ENCODE data around the gene TNKS1BP1.

TNKS1BP1 gene

DNA sequence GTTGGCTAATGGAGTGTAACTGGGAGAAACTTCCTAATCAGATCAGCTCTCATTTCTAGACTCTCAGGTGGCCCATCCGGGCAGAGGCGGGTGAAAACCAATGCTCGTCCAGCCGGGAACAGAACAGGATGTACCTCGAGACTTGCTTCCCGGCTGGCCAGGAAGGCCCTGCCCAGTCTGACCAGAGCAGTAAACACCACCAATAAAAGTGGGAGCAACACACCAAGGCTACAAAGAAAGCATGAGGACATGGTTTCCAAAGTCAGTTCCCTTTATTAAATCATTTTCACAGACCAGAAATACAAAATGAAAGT lies 940 bp upstream of the TNKS1BP1 start:
- DNase-seq = no peak

DNA sequence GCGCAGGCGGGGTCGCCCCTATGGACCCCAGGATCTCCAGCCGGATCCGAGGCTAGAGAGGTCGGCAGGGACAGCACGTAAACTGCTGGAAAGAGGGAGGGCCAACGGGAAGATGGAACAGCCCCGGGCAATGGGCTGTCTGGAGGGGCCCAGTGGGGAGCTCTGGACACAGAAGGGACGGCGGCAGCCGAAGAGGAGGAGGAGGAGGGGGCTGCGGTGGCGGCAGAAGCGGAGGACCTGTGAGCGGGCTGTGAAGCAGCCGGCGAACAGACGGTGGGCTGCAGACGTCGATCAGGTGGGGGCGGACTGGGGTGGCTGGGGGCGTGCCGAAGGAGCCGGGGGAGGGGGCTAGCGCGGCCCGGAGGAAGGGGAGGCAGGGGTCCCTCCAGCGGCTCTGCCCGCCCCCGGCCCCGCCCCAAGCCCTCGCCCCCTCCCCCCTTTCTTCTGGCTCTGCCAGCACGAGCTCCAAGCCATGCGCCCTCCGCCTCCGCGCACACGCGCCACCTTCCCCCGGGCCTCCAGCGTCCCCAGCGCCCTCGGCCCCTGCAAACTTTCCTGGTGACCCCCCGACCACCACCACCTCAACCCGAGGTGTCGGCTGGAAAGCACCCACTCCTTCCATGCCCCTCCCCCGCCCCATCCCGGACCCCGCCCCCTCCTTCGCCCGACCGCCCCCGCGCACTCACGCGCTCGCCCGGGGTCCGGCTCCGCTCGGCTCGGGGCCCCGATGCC lies 432 bp downstream of the TNKS1BP1 start:
- peak; percentile 86 for DNase-seq

DNA sequence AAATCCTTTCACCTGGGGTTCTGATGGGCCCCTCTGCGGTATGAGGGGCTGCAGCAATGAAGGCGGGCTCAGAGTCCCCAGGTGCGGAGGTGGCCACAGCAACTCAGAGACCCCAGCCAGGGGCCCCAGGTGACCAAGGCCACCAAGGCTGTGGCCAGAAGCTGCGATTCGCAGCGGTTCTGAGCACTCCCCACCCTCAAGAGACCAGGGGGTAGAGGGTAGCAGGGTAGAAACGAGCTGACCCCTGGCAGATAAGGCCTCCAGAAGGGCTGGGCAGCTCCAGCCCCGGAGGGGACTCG lies 948 bp downstream of the TNKS1BP1 start:
- DNase-seq = no peak

GRCh38 chr11:57323167-57323854 lies 1.4 kb downstream of the TNKS1BP1 start:
- DNase-seq = no peak

GRCh38 chr11:57322256-57323166 lies 2.2 kb downstream of the TNKS1BP1 start:
- peak; percentile 91 for DNase-seq

GRCh38 chr11:57321388-57322255 lies 3.1 kb downstream of the TNKS1BP1 start:
- DNase-seq = no peak

GRCh38 chr11:57320719-57321387 lies 3.9 kb downstream of the TNKS1BP1 start:
- DNase-seq = no peak

DNA sequence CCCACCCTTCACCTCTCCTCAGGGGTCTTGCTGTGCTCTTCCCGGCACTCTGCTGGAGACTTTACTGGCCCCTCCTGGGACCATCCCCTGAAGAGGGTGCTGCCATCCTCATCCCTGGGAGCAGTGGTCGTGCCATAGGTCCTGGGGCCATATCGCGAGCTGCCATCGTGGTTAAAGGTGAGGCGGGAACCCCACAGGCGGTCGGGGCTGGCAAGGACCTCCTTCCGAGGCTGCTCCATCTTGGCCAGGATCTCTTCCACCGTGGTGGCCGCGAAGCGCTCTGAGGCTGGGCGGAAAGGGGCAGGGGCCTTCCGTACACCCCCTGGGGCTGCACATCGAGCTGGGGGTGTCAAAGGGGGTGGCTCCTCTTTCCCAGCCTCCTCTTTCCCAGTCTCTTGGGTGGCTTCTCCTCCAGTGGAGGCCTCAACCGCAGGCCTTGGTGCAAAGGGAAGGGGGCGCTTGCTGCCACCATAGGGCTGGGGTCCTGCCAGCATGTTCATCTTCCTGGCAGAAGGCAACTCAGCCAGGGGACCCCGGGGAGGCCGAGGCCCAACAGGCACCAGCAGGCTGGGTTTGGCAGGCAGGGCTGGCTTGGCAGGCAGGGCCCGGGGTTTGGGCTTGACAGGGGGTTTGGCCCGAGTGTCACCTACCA lies 4.6 kb downstream of the TNKS1BP1 start:
- no peak for DNase-seq

DNA sequence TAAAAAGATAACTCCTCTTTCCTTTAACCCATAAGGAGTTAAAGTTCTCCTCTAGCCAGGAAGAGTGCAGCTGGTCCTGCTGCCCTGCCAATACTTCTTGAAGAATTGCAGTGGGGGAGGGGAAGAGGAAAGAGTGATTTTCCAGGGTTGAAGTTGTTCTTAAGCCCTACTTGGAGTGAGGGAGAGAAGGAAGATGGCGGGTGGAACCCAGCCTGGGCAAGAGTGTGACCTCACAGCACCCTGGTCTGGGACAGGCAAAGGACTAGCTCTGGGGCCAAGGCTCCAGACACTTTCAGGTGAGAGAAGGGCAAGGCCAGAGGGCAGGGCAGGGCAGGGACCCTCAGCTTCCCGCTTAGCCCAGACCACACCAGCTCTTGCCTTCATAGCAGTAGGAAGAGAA lies 6.6 kb downstream of the TNKS1BP1 start:
- DNase-seq = no peak

- DNase-seq = no peak
These were observed 8.7 kb downstream of the TNKS1BP1 start for GRCh38 chr11:57316017-57316416.

DNA sequence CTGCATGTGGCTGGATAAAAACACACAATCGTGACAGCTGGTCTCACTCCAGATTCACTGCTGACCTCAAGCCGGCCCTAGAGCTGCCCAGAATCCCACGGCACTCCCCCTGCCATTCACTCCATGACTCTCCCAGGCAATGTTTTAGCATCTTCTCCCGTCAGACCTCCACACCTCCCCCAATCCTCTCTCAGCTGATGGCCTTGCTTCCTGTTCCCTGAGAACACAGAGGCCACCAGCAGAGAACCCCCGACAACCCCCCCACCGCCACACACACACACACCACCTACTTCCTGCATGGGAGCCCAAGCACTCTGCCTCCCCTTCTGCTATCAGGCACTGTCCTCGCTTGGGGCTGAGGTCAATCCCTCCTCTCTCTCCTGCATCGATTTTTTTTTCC lies 9.3 kb downstream of the TNKS1BP1 start:
- no peak for DNase-seq

GRCh38 chr11:57314221-57314973 lies 10.4 kb downstream of the TNKS1BP1 start:
- no peak for DNase-seq

DNA sequence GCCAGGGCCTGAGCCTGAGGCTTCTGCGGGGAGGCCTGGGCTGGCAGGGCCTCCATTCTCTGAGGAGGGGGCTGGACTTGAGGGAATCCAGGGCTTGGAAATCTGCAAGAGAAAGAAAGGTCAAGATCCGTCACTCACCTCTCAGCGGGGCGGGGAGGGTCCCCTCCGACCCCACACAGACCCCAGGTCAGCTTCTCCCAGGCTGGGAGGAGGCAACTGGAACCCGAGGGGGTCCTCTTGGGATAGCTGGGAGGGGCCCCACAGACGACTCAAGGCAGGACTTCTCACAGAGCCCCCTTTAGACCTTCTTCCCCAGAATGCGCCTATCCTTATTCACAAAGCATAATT lies 11.0 kb downstream of the TNKS1BP1 start:
- no peak for DNase-seq

DNA sequence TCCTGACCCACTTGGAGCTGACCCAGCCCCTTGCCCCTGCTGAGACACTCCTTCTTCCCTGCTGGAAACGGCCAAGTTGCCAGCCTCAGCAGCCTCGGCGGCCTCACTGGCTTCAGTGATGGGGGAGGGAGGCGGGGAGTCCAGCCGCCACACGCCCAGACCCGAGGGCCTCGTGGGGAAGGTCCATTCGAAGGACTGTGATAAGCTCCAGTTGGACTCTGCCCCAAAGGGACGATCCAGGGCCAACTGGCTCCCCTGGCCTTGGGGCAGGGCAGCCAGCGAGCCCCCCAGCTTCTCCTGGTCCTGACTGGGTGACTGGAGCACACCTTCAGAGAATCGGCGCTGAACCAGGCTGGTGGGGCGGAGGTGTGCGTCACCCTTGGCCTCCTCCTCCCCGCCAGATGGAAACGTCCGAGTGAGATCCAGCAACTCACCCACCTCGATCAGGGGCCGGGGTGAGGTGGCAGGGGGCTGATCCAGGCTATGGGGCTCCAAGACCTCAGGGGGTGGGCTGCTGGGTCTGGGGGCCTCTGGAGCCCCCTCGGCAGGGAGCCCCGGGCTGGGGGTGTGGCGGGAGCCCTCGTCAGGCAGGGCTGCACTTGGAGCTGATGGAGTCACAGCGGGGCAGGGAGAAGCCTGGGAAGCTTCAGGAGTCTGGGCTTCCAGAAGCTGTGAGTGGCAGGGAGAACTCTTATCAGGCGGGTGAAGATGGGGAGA lies 11.5 kb downstream of the TNKS1BP1 start:
- DNase-seq = no peak

GRCh38 chr11:57312511-57313021 lies 12.2 kb downstream of the TNKS1BP1 start:
- DNase-seq = no peak

GRCh38 chr11:57311109-57311936 lies 13.4 kb downstream of the TNKS1BP1 start:
- DNase-seq = peak; percentile 88

- DNase-seq = no peak
These were observed 14.1 kb downstream of the TNKS1BP1 start for GRCh38 chr11:57310630-57311086.

DNA sequence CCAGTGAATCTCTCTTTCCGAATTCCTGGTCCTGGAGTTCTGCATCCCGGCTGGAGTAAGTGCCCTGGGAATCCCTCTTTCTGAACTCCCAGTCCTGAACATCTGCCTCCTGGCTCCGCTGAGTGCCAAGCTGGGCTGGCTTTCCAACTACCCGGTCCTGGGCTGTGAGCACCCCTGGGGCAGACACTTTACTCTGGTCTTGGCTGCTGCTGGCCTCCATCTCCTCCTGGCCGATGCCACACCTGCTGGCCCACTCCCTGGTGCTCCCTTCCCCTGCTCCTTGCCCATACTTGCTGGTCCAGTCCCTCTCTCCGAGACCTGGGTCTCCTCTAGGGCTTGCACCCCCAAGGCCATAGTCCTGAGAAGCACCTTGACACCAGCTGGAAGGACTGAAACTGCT lies 14.7 kb downstream of the TNKS1BP1 start:
- no peak for DNase-seq
